UCSD-AML1 (cell line): ENCODE data around the gene USP24.

Experiments
- DNase-seq: peaks from one replicate; lab custom pipeline; 2025; ENCODE audit not compliant: unreplicated experiment; lab: John Stamatoyannopoulos, UW

Gene USP24, protein sequence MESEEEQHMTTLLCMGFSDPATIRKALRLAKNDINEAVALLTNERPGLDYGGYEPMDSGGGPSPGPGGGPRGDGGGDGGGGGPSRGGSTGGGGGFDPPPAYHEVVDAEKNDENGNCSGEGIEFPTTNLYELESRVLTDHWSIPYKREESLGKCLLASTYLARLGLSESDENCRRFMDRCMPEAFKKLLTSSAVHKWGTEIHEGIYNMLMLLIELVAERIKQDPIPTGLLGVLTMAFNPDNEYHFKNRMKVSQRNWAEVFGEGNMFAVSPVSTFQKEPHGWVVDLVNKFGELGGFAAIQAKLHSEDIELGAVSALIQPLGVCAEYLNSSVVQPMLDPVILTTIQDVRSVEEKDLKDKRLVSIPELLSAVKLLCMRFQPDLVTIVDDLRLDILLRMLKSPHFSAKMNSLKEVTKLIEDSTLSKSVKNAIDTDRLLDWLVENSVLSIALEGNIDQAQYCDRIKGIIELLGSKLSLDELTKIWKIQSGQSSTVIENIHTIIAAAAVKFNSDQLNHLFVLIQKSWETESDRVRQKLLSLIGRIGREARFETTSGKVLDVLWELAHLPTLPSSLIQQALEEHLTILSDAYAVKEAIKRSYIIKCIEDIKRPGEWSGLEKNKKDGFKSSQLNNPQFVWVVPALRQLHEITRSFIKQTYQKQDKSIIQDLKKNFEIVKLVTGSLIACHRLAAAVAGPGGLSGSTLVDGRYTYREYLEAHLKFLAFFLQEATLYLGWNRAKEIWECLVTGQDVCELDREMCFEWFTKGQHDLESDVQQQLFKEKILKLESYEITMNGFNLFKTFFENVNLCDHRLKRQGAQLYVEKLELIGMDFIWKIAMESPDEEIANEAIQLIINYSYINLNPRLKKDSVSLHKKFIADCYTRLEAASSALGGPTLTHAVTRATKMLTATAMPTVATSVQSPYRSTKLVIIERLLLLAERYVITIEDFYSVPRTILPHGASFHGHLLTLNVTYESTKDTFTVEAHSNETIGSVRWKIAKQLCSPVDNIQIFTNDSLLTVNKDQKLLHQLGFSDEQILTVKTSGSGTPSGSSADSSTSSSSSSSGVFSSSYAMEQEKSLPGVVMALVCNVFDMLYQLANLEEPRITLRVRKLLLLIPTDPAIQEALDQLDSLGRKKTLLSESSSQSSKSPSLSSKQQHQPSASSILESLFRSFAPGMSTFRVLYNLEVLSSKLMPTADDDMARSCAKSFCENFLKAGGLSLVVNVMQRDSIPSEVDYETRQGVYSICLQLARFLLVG (N-terminal part only)

DNA sequence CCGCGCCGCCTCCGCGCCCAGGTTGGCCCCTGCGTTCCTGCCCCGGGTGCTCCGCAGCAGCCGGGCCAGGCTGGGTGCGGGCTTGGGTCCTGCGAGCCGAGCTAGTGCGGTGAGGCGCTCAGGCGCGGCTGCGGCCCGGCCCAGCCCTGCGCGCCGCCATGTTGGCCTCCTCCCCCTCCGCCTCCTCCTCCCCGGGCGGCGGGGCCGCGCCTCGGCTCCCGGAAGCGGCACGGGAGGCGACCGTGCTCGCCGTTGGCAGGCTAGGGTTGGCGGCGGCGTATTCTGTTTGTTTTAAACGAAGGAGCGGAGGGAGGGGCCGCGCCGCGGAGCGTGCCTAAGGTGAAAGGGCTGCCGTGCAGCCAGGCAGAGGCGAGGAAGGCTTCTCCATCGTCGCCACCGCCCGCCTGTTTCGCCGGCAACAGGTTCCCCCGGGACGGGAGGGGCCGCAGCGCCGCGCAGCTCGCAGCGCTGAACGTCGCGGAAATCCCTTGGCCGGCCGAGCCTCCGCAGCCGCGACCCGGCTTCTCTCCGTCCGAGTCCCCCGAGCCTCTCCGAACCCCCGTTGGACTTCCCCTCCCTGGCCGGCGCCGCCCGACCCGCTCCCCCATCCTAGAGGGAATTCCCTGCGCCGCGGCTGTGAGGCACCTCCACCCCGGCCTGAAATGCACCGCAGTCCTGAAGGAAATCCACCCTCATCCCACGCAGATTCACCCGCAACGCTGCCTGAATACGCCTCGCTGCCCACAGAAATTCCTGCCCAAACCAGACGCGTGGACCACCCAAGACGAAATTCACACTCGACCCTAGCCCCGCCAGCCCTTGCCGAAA is at the start of gene USP24:
USP24 (minus strand) TSS at position 171 of the 828 bp plus-strand sequence. CDS start 251 bp downstream, outside the sequence.
- DNase-seq: peak; percentile 82

DNA sequence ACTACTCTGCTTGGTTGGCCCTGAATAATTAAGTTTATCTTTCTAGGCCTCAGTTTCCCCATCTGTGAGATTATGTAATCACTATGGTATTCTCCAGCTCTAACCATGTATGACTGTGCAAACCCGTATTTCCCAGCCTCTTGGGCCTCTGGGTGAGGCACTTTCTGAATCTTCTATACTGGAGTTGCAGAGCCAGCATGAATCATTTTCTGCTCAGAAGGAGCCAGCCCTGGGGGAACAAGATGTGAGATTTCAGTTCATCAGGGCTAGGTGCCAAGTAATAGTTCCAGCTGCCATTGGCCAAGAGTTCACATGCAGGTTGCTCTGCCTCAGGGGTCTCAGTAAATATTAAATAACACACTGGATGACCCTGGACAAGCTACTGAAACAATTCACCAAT is 47.7 kb upstream of the USP24 start:
- DNase-seq: no peak

GRCh38 chr1:55259911-55260609 is 44.9 kb upstream of the USP24 start:
- DNase-seq: no peak

GRCh38 chr1:55257958-55258357 is 42.8 kb upstream of the USP24 start:
- no peak for DNase-seq

- no peak for DNase-seq
These were observed 40.7 kb upstream of the USP24 start for GRCh38 chr1:55255901-55256300.

- no peak for DNase-seq
These were observed 37.9 kb upstream of the USP24 start for GRCh38 chr1:55252942-55253589.

GRCh38 chr1:55250399-55251075 is 35.4 kb upstream of the USP24 start:
- no peak for DNase-seq

DNA sequence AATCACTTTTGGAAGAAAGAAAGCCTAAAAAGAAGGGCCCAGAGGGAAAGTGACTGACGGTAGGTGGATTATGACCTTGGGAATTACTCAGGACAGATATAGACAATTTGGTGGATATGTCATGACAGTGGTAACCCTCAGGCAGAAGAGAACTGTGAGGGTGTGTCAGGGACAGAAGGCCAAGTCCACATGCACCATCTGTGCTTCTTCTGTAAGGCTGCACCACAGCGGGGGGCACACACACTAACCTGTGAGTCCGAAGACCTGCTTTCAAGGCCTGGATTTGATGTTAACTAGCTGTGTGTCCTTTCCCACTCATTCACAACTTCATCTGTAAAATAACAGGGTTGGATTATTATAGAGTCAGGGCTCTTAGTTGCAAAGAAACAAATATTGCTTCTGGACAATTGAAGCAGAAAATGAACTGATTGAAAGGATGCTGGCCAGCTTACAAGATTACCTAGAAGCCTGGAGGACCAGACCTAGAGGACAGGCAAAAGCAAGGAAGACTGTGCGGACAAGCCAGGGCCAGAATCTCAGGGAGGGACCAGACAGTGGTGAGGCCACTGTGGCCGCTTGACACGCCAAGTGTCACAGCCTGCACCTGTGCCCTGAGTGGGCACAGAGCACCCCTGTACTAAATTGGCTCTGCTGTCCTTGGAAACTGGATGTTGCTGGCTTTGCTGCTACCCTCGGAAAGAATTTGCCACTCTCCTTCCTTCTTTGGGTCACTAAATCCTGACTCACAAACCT is 34.7 kb upstream of the USP24 start:
- DNase-seq: no peak

GRCh38 chr1:55246896-55247295 is 31.7 kb upstream of the USP24 start:
- DNase-seq: no peak

DNA sequence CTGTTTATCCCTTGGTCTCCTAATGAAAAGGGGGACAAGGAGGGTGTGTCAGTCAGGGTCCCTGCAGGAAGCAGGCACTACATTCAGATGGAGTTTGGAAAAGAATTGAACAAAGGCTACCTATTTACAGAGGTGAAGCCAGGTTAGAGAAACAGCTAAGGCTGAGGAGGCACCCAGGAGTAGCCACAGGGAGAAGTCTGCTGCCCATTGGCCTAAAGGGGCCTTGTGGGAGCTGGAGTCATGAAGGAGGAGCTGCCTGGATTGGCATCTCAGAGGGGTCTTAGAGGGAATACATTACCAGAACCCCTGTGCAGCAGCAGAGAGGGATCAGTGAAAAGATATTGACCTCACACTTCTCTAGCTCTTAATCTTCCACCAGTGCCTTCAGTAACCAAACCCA is 31.2 kb upstream of the USP24 start:
- no peak for DNase-seq

- no peak for DNase-seq
These were observed 30.6 kb upstream of the USP24 start for GRCh38 chr1:55245781-55246180.

- DNase-seq: no peak
These were observed 29.4 kb upstream of the USP24 start for GRCh38 chr1:55244476-55245099.

DNA sequence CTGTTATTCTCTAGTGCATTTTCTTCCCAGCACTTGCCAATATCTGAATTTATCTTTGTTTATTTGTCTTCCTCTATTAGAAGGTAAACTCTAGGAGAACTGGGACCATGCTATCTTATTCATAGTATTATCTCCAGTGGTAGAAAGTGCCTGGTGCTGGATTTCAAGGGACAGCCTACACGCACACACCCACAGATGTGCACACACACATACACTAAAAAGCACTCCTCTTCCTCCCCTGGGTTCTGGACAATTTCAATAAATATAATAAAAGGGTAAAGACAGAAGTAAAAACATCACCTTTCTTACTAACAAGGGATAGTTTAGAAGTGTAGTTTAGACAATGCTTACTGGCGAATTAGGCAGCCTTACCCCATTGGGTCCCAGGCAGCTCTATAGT is 28.5 kb upstream of the USP24 start:
- no peak for DNase-seq

DNA sequence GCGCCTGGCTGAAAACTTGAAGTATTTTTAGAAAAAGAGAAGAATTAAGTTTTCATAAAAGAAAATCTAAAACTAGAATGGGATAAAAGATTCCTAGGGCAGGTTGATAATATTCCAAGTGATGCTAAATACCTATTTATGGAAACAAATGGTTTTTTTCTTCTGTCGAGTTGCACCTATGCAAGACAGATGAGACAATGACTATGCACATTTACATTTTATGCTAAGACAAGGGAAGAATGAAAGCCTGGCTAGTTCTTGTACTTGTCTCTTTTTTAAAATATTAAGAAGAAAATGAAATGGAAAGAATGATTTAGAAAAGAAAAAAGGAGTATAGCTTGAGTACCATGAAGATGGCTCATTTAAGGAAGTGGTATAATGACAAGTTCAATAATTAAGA is 24.4 kb upstream of the USP24 start:
- DNase-seq: no peak

- DNase-seq: no peak
These were observed 20.6 kb upstream of the USP24 start for GRCh38 chr1:55235722-55236121.

GRCh38 chr1:55234016-55234415 is 18.9 kb upstream of the USP24 start:
- no peak for DNase-seq

GRCh38 chr1:55233145-55233777 is 18.1 kb upstream of the USP24 start:
- no peak for DNase-seq
